Measurements from ENCODE around the gene CACNG3. TPM values are rescaled to one million over a fixed set of nuclear protein-coding genes. Genes with fewer than 3 reads are reported as not detected.

The CACNG3 gene
- total RNA-seq, 1 donor from 2014 or later: not detected

- Histone ChIP-seq H3K4me3 (ENCODE audit: low read depth, low read length) (no peak overlapping the region), H3K36me3 (ENCODE audit: control insufficient read depth, insufficient read depth, low read length) (no peaks in the 10 kb centered on the region), H3K27me3 (ENCODE audit: control insufficient read depth, insufficient read depth, low read length) (no peaks in the 10 kb centered on the region)
- DNase-seq (ENCODE audit: low read depth): no peak
- no peak for TF ChIP-seq CTCF (IDR thresholded peaks at IDR 0.05; ENCODE audit: insufficient read depth, low read length, poor library complexity, severe bottlenecking)
Observed at GRCh38 chr16:24396350-24397271, 140.5 kb downstream of the CACNG3 start.

- H3K36me3 ChIP-seq (ENCODE audit: control insufficient read depth, insufficient read depth, low read length): no peaks in the 10 kb centered on the region
- H3K4me3 ChIP-seq (ENCODE audit: low read depth, low read length): no peak overlapping the region
- no peak for TF ChIP-seq CTCF (IDR thresholded peaks at IDR 0.05; ENCODE audit: insufficient read depth, low read length, poor library complexity, severe bottlenecking)
- H3K27me3 ChIP-seq (ENCODE audit: control insufficient read depth, insufficient read depth, low read length): no peaks in the 10 kb centered on the region
- no peak for DNase-seq (ENCODE audit: low read depth)
Observed at GRCh38 chr16:24409045-24409444, 152.9 kb downstream of the CACNG3 start.
